Measurements from ENCODE around the gene SH3BGRL2. TPM values are rescaled to one million over a fixed set of nuclear protein-coding genes. Genes with fewer than 3 reads are reported as not detected.

Gene SH3BGRL2
- total RNA-seq, 1 experiment from 2014 or later, result 5.2 TPM

GRCh38 chr6:79646561-79646960 lies 15.4 kb downstream of the SH3BGRL2 start:
- TF ChIP-seq CTCF (IDR thresholded peaks at IDR 0.05 in 2 of 3, conservative IDR thresholded peaks at IDR 0.05 in 1 of 3; ENCODE audit: borderline replicate concordance in 1 of 3, insufficient read depth in 1 of 3, low read depth in 2 of 3, low read length in 2 of 3) (no peak), SP1 (IDR thresholded peaks at IDR 0.05; ENCODE audit: low read depth) (no peak), ZNF274 (IDR thresholded peaks at IDR 0.05; ENCODE audit: low read depth, low read length) (no peak), RAD21 (IDR thresholded peaks at IDR 0.05; ENCODE audit: low read depth) (no peak), ATF3 (IDR thresholded peaks at IDR 0.05) (no peak), CBX3 (IDR thresholded peaks at IDR 0.05; ENCODE audit: low read depth) (no peak), POLR2AphosphoS5 (IDR thresholded peaks at IDR 0.05; ENCODE audit: low read depth, low read length) (no peak), ELF1 (IDR thresholded peaks at IDR 0.05; ENCODE audit: borderline replicate concordance, low read depth) (no peak), EZH2phosphoT487 (IDR thresholded peaks at IDR 0.05; ENCODE audit: borderline replicate concordance) (no peak), ZFX (IDR thresholded peaks at IDR 0.05) (no peak), CEBPB (IDR thresholded peaks at IDR 0.05; ENCODE audit: low read depth) (no peak), SRF (IDR thresholded peaks at IDR 0.05; ENCODE audit: low read depth) (no peak), EZH2 (IDR thresholded peaks at IDR 0.05) (no peak), TCF7L2 (IDR thresholded peaks at IDR 0.05; ENCODE audit: borderline replicate concordance, extremely low read depth, insufficient read depth, insufficient read length) (no peak), POLR2A (IDR thresholded peaks at IDR 0.05; ENCODE audit: borderline replicate concordance, extremely low read depth, insufficient read depth, insufficient read length) (no peak), ZBTB33 (IDR thresholded peaks at IDR 0.05; ENCODE audit: extremely low read depth, insufficient replicate concordance, low read length) (no peak), FOSL1 (IDR thresholded peaks at IDR 0.05; ENCODE audit: low read depth) (no peak), SIN3A (IDR thresholded peaks at IDR 0.05; ENCODE audit: low read depth) (no peak)
- TF ChIP-seq, protein P1, sequence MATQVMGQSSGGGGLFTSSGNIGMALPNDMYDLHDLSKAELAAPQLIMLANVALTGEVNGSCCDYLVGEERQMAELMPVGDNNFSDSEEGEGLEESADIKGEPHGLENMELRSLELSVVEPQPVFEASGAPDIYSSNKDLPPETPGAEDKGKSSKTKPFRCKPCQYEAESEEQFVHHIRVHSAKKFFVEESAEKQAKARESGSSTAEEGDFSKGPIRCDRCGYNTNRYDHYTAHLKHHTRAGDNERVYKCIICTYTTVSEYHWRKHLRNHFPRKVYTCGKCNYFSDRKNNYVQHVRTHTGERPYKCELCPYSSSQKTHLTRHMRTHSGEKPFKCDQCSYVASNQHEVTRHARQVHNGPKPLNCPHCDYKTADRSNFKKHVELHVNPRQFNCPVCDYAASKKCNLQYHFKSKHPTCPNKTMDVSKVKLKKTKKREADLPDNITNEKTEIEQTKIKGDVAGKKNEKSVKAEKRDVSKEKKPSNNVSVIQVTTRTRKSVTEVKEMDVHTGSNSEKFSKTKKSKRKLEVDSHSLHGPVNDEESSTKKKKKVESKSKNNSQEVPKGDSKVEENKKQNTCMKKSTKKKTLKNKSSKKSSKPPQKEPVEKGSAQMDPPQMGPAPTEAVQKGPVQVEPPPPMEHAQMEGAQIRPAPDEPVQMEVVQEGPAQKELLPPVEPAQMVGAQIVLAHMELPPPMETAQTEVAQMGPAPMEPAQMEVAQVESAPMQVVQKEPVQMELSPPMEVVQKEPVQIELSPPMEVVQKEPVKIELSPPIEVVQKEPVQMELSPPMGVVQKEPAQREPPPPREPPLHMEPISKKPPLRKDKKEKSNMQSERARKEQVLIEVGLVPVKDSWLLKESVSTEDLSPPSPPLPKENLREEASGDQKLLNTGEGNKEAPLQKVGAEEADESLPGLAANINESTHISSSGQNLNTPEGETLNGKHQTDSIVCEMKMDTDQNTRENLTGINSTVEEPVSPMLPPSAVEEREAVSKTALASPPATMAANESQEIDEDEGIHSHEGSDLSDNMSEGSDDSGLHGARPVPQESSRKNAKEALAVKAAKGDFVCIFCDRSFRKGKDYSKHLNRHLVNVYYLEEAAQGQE (IDR thresholded peaks at IDR 0.05; ENCODE audit: low read depth), result no peak
- TF ChIP-seq, protein P2, sequence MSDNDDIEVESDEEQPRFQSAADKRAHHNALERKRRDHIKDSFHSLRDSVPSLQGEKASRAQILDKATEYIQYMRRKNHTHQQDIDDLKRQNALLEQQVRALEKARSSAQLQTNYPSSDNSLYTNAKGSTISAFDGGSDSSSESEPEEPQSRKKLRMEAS (IDR thresholded peaks at IDR 0.05), result no peak
- POLR2A ChIA-PET, result no interaction called here

More at GRCh38 chr6:79646561-79646960, 15.4 kb downstream of the SH3BGRL2 start:
- DNase-seq (ENCODE audit: low read depth, low spot score) (no peak), ATAC-seq (no peak)
- Histone ChIP-seq H3K79me2 (ENCODE audit: insufficient read depth, low read length) (no peaks in the 10 kb centered on the region), H3K4me2 (ENCODE audit: low read length) (no peak overlapping the region), H4K20me1 (ENCODE audit: insufficient read depth) (no peaks in the 10 kb centered on the region), H3K9me3 (ENCODE audit: control insufficient read depth in 1 of 2, insufficient read depth in 1 of 2, low read depth in 1 of 2, low read length in 2 of 2) (no peaks in the 10 kb centered on the region), H3K27me3 (ENCODE audit: insufficient read depth, low read length) (no peaks in the 10 kb centered on the region), H3K4me1 (ENCODE audit: control insufficient read depth in 1 of 2, insufficient read depth in 2 of 2, low read length in 2 of 2) (no peaks in the 10 kb centered on the region), H2AFZ (ENCODE audit: low read depth, low read length, poor library complexity, severe bottlenecking) (no peak overlapping the region), H3K9ac (ENCODE audit: low read length) (no peak overlapping the region), H3K27ac (ENCODE audit: low read depth, low read length) (no peak overlapping the region), H3K9me2 (ENCODE audit: insufficient read depth) (no peaks in the 10 kb centered on the region), H3K4me3 (replicated peaks in 1 of 2; ENCODE audit: low read depth in 1 of 2, low read length in 2 of 2) (no peak overlapping the region), H3K36me3 (ENCODE audit: control insufficient read depth in 1 of 2, insufficient read depth in 2 of 2, low read length in 2 of 2) (no peaks in the 10 kb centered on the region)
- BruUV-seq (replicated peaks), result no TSS peak
- ChIA-PET RAD21 (ENCODE audit: low non-redundant PET in 1 of 2, low total read pairs in 2 of 2, uncharacterized antibody in 2 of 2, unreplicated experiment in 2 of 2) (no interaction called here), CTCF (no interaction called here)
- intact Hi-C loops (cut with micrococcal nuclease), result no loop called here

Data from HCT116 (cell line).